HEK293 (cell line): ENCODE measurements around the gene ANKRD34B.

Experiments used
- ATF2 ChIP-seq: fragments of 450-650 bp; formaldehyde crosslinking; IDR thresholded peaks from 2 replicates; pipeline ENCODE4 v1.5.1; 2016; ENCODE audit warnings: missing biosample characterization, missing genetic modification characterization, low read depth
- CTCF ChIP-seq: fragments of 450-650 bp; formaldehyde crosslinking; IDR thresholded peaks from 2 replicates; pipeline ENCODE4 v1.5.1; 2016; ENCODE audit warnings: missing biosample characterization, missing genetic modification characterization
- PBX3 ChIP-seq: sonication (generic); formaldehyde crosslinking; IDR thresholded peaks from 2 replicates; pipeline ENCODE4 v1.8.1; 2022; ENCODE audit warnings: mild to moderate bottlenecking, moderate library complexity, missing genetic modification reagents
- SP2 ChIP-seq: fragments of 450-650 bp; formaldehyde crosslinking; IDR thresholded peaks from 2 replicates; pipeline ENCODE4 v1.5.1; 2016; ENCODE audit warnings: missing biosample characterization, missing genetic modification characterization
- YY1 ChIP-seq: fragments of 450-650 bp; formaldehyde crosslinking; IDR thresholded peaks from 2 replicates; pipeline ENCODE4 v1.5.1; 2018; ENCODE audit warnings: missing biosample characterization, missing genetic modification characterization
- ZBTB8A ChIP-seq: fragments of 450-650 bp; formaldehyde crosslinking; IDR thresholded peaks from 2 replicates; pipeline ENCODE4 v1.5.1; 2016; ENCODE audit warnings: missing biosample characterization, missing genetic modification characterization
- ZNF16 ChIP-seq: fragments of 450-650 bp; formaldehyde crosslinking; IDR thresholded peaks from 2 replicates; pipeline ENCODE4 v1.5.1; 2016; ENCODE audit warnings: low read depth, missing biosample characterization, missing genetic modification characterization
- ZNF274 ChIP-seq, 2 experiments: fragments of 200-500 bp in 1 of 2; fragments of 450-650 bp in 1 of 2; sonication (Bioruptor generic) in 1 of 2; formaldehyde crosslinking in 1 of 2; IDR thresholded peaks; 2 replicates each; pipeline versions ENCODE4 v1.5.1 to v1.6.1; 2014 to 2016; ENCODE audit warnings: borderline replicate concordance in 1 of 2, inconsistent platforms in 1 of 2, low read length in 1 of 2, missing biosample characterization in 1 of 2, missing genetic modification characterization in 1 of 2
- ZNF510 ChIP-seq: fragments of 450-650 bp; formaldehyde crosslinking; IDR thresholded peaks from 2 replicates; pipeline ENCODE4 v1.5.1; 2018; ENCODE audit warnings: mild to moderate bottlenecking, missing genetic modification characterization, missing biosample characterization; ENCODE audit not compliant: insufficient replicate concordance
- ZNF830 ChIP-seq: fragments of 450-650 bp; IDR thresholded peaks from 2 replicates; pipeline ENCODE4 v1.5.0; 2018; ENCODE audit warnings: missing biosample characterization, missing genetic modification characterization, low read depth, mild to moderate bottlenecking, moderate library complexity
- TF ChIP-seq, protein P1 (sequence below): fragments of 450-650 bp; formaldehyde crosslinking; IDR thresholded peaks from 2 replicates; pipeline ENCODE4 v1.5.1; 2016; ENCODE audit warnings: missing biosample characterization, missing genetic modification characterization

DNA sequence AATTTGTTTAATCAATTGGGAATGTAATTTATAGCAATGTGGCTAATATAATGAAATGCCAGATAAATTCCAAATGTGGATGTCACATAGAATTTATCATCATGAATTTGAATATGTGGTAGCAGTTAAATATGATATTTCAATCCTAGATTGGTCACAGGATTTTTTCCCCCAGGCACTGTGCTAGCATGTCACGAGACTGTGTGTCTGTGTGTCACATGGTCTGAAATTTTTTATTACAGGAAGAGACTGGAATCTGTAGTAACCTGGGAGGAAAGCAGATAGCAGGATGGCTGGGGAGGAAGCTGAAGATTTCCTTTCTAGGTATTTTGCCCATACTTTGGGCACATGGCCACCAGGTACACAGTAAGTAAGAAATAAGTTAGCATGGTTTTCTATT, 49.0 kb upstream of the ANKRD34B start:
- TF ChIP-seq ZNF274 (IDR thresholded peaks at IDR 0.05; ENCODE audit: low read length) (no peak), ZNF274 (tag by site-specific recombination; IDR thresholded peaks at IDR 0.05; ENCODE audit: borderline replicate concordance) (no peak), YY1 (tag by site-specific recombination) (no peak), CTCF (no peak), ZNF830 (no peak), ATF2 (tag by site-specific recombination) (no peak), SP2 (tag by site-specific recombination) (no peak), ZNF510 (no peak), ZBTB8A (tag by site-specific recombination) (no peak), PBX3 (no peak), ZNF16 (tag by site-specific recombination) (no peak)
- TF ChIP-seq, protein P1, sequence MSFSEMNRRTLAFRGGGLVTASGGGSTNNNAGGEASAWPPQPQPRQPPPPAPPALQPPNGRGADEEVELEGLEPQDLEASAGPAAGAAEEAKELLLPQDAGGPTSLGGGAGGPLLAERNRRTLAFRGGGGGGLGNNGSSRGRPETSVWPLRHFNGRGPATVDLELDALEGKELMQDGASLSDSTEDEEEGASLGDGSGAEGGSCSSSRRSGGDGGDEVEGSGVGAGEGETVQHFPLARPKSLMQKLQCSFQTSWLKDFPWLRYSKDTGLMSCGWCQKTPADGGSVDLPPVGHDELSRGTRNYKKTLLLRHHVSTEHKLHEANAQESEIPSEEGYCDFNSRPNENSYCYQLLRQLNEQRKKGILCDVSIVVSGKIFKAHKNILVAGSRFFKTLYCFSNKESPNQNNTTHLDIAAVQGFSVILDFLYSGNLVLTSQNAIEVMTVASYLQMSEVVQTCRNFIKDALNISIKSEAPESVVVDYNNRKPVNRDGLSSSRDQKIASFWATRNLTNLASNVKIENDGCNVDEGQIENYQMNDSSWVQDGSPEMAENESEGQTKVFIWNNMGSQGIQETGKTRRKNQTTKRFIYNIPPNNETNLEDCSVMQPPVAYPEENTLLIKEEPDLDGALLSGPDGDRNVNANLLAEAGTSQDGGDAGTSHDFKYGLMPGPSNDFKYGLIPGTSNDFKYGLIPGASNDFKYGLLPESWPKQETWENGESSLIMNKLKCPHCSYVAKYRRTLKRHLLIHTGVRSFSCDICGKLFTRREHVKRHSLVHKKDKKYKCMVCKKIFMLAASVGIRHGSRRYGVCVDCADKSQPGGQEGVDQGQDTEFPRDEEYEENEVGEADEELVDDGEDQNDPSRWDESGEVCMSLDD (tag by site-specific recombination) = no peak
